OCI-LY7 (cell line): ENCODE data around the gene VAT1L. TPM values are rescaled to one million over a fixed set of nuclear protein-coding genes. Genes with fewer than 3 reads are reported as not detected.

Source experiments
- BruUV-seq: library from RNA; stranded (reverse); fragments of 400-500 nt; replicated peaks from 2 replicates; lab custom pipeline; 2021; lab: Mats Ljungman, UMichigan
- CTCF ChIA-PET: fragments of 300-600 bp; sonication (Branson Sonifier 250); formaldehyde crosslinking; loops from one replicate; lab custom pipeline; 2022; ENCODE audit warnings: antibody characterized with exemption; ENCODE audit not compliant: unreplicated experiment; lab: Charles Lee
- POLR2A ChIA-PET: fragments of 300-600 bp; sonication (Branson Sonifier 250); formaldehyde crosslinking; loops from one replicate; lab custom pipeline; 2022; ENCODE audit warnings: antibody characterized with exemption; lab: Charles Lee
- DNase-seq: peaks from one replicate; pipeline ENCODE4 v3.0.0-alpha.2; 2015; ENCODE audit warnings: low spot score
- H2AFZ ChIP-seq: fragments of 200-600 bp; sonication (generic), shearing (Covaris generic); 2 replicates; pipeline ENCODE4 v1.6.1; 2014; ENCODE audit warnings: mild to moderate bottlenecking, antibody characterized with exemption, low read length, moderate library complexity
- H3K27ac ChIP-seq: fragments of 200-600 bp; sonication (generic); 2 replicates; pipeline ENCODE4 v1.5.1; 2014; ENCODE audit warnings: mixed run types, low read depth, mild to moderate bottlenecking, moderate library complexity, low read length, inconsistent platforms; ENCODE audit not compliant: poor library complexity, severe bottlenecking
- H3K36me3 ChIP-seq: fragments of 200-600 bp; sonication (generic); 2 replicates; pipeline ENCODE4 v1.6.1; 2014; ENCODE audit warnings: mild to moderate bottlenecking, antibody characterized with exemption, low read length, moderate library complexity, mixed read lengths; ENCODE audit not compliant: insufficient read depth
- H3K4me1 ChIP-seq: fragments of 200-600 bp; sonication (generic); 2 replicates; pipeline ENCODE4 v1.5.1; 2014; ENCODE audit warnings: mild to moderate bottlenecking, low read length; ENCODE audit not compliant: insufficient read depth, poor library complexity, severe bottlenecking
- H3K4me2 ChIP-seq: fragments of 200-600 bp; sonication (generic); 2 replicates; pipeline ENCODE4 v1.6.1; 2014; ENCODE audit warnings: mild to moderate bottlenecking, low read length
- H3K4me3 ChIP-seq: fragments of 200-600 bp; sonication (generic); 2 replicates; pipeline ENCODE4 v1.5.1; 2014; ENCODE audit warnings: mild to moderate bottlenecking, low read depth, low read length; ENCODE audit not compliant: poor library complexity, severe bottlenecking
- H3K79me2 ChIP-seq: fragments of 200-600 bp; sonication (generic); 2 replicates; pipeline ENCODE4 v1.6.1; 2016; ENCODE audit warnings: low read depth, mild to moderate bottlenecking, low read length, moderate library complexity, mixed read lengths; ENCODE audit not compliant: insufficient read depth
- H3K9me2 ChIP-seq: fragments of 200-600 bp; sonication (generic); 2 replicates; pipeline ENCODE4 v1.6.1; 2016; ENCODE audit warnings: mild to moderate bottlenecking, low read length, mixed read lengths; ENCODE audit not compliant: insufficient read depth
- H3K9me3 ChIP-seq: fragments of 200-600 bp; sonication (generic); 2 replicates; pipeline ENCODE4 v1.6.1; 2014; ENCODE audit warnings: mild to moderate bottlenecking, mixed run types, low read length, mixed read lengths
- H4K20me1 ChIP-seq: fragments of 200-600 bp; sonication (generic); 2 replicates; pipeline ENCODE4 v1.6.1; 2014; ENCODE audit warnings: mild to moderate bottlenecking, antibody characterized with exemption, low read length, moderate library complexity, mixed read lengths; ENCODE audit not compliant: insufficient read depth
- CTCF ChIP-seq: fragments of 200-600 bp; sonication (generic); conservative IDR thresholded peaks from 2 replicates; pipeline ENCODE4 v1.5.1; 2014; ENCODE audit warnings: mild to moderate bottlenecking, antibody characterized with exemption, low read length, moderate library complexity, mixed read lengths
- EZH2phosphoT487 ChIP-seq: fragments of 200-600 bp; sonication (generic); IDR thresholded peaks from 2 replicates; pipeline ENCODE4 v1.6.1; 2018; ENCODE audit warnings: low read depth, borderline replicate concordance, mild to moderate bottlenecking, mixed run types, antibody characterized with exemption, low read length, moderate library complexity, mixed read lengths
- intact Hi-C: fragments of 100-400 bp; cut with micrococcal nuclease; formaldehyde crosslinking; loops from one replicate; pipeline ENCODE4 v1.10.0; 2022; ENCODE audit not compliant: unreplicated experiment
- total RNA-seq, 2 experiments: library from RNA; depleted of rRNA in 1 of 2; stranded (reverse); fragments of >200 nt in 1 of 2; shearing (Covaris generic) in 1 of 2; gene quantifications; 2 replicates each; pipeline ENCODE4 v1.2.3, GENCODE V29; 2014 to 2022

Gene VAT1L
- total RNA-seq, 2 experiments from 2014 or later, result not detected

DNA sequence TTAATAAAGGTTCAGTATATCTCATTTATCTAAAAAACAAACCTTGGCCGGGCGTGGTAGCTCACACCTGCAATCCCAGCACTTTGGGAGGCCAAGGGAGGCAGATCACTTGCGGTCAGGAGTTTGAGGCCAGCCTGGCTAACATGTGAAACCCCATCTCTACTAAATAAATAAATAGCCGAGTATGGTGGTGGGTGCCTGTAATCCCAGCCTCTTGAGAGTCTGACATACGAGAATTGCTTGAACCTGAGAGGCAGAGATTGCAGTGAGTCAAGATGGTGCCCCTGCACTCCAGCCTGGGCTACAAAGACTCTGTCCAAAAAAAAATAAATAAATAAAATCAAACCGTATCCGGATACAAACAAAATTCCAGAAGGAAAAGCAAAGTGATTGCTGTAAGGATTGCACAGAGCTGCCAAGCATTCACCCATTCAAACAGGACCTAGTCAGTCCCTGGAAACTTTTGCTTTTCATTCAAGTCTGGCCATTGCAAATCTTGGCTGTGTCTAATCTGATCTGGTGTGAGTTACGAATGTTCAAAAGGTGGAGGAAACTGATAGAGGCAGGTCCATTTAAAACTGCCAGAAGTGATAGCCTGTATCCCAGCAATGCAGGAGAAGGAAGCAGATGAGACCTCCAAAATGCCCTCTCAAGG lies 131.5 kb downstream of the VAT1L start:
- H3K27ac ChIP-seq, result no peak overlapping the region
- H3K4me1 ChIP-seq, result no peaks in the 10 kb centered on the region
- H4K20me1 ChIP-seq, result no peaks in the 10 kb centered on the region
- no peaks in the 10 kb centered on the region for H3K9me2 ChIP-seq
- no peak for TF ChIP-seq EZH2phosphoT487
- TF ChIP-seq CTCF, result no peak
- H3K36me3 ChIP-seq, result no peaks in the 10 kb centered on the region
- ChIA-PET POLR2A (no interaction called here), CTCF (no interaction called here)
- intact Hi-C loops, result no loop called here
- no peak for DNase-seq
- H3K9me3 ChIP-seq, result no peaks in the 10 kb centered on the region
- no TSS peak for BruUV-seq
- H3K4me3 ChIP-seq, result no peak overlapping the region
- H3K4me2 ChIP-seq, result no peak overlapping the region
- no peaks in the 10 kb centered on the region for H3K79me2 ChIP-seq
- no peak overlapping the region for H2AFZ ChIP-seq

GRCh38 chr16:77920984-77921383 lies 132.6 kb downstream of the VAT1L start:
- H4K20me1 ChIP-seq, result no peaks in the 10 kb centered on the region
- no peaks in the 10 kb centered on the region for H3K9me3 ChIP-seq
- no peak overlapping the region for H3K4me3 ChIP-seq
- no TSS peak for BruUV-seq
- H3K36me3 ChIP-seq, result no peaks in the 10 kb centered on the region
- ChIA-PET CTCF (no interaction called here), POLR2A (interaction anchor here (1.0 kb wide), 1 partner anchor 22 kb away, joined by 3 read pairs; no protein-coding TSS in a partner anchor)
- no peaks in the 10 kb centered on the region for H3K4me1 ChIP-seq
- no peak overlapping the region for H3K27ac ChIP-seq
- TF ChIP-seq EZH2phosphoT487 (no peak), CTCF (no peak)
- no peak for DNase-seq
- H3K9me2 ChIP-seq, result no peaks in the 10 kb centered on the region
- intact Hi-C loops, result no loop called here
- no peaks in the 10 kb centered on the region for H3K79me2 ChIP-seq
- H3K4me2 ChIP-seq, result no peak overlapping the region
- H2AFZ ChIP-seq, result no peak overlapping the region

DNA sequence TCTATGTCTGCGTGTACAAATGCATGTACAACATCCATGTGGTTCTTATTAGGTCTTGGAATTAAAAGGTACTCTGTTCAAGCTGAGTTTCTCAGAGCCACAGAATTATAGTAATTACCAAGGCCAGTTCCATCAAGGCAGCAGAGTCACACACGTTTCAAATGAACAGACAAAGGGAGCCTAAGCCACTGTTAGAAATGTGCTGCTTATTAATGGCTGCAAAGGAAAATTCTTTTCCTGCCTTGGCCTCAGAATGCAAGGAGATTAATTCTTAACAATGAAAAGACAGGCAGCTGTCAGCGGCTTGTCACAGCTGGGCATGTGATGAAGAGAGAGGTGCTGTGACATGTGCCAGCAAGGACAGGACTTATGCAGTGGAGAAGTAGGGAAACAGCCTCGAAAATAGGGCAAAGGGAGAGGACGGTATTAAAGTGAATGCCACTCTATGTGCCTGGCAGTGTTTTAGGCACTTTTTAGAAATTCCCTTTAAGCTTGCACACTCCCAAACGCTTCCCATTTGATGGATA lies 133.9 kb downstream of the VAT1L start:
- no peaks in the 10 kb centered on the region for H3K4me1 ChIP-seq
- CTCF ChIA-PET, result no interaction called here
- intact Hi-C loops, result no loop called here
- no peaks in the 10 kb centered on the region for H3K79me2 ChIP-seq
- BruUV-seq, result no TSS peak
- POLR2A ChIA-PET, result no interaction called here
- H3K4me3 ChIP-seq, result no peak overlapping the region
- no peaks in the 10 kb centered on the region for H4K20me1 ChIP-seq
- no peaks in the 10 kb centered on the region for H3K9me3 ChIP-seq
- no peak overlapping the region for H3K4me2 ChIP-seq
- no peak overlapping the region for H2AFZ ChIP-seq
- DNase-seq, result no peak
- no peak overlapping the region for H3K27ac ChIP-seq
- TF ChIP-seq EZH2phosphoT487 (no peak), CTCF (no peak)
- H3K36me3 ChIP-seq, result no peaks in the 10 kb centered on the region
- no peaks in the 10 kb centered on the region for H3K9me2 ChIP-seq
